ENCODE measurements around the gene SLC2A9.

Gene SLC2A9

GRCh38 chr4:10018818-10019461, 2.4 kb downstream of the SLC2A9 start:
- DNase-seq, result peak; percentile 88 to 94 (median 92)

- DNase-seq, result no peak
These were observed 4.0 kb downstream of the SLC2A9 start for GRCh38 chr4:10017037-10017893.

GRCh38 chr4:10016169-10016568, 5.1 kb downstream of the SLC2A9 start:
- no peak for DNase-seq

- DNase-seq, result no peak
These were observed 6.0 kb downstream of the SLC2A9 start for GRCh38 chr4:10015140-10015753.

- DNase-seq, result no peak
These were observed 7.6 kb downstream of the SLC2A9 start for GRCh38 chr4:10013722-10014121.

- no peak for DNase-seq
These were observed 9.4 kb downstream of the SLC2A9 start for GRCh38 chr4:10011885-10012284.

GRCh38 chr4:10011277-10011676, 10.0 kb downstream of the SLC2A9 start:
- DNase-seq, result no peak

- DNase-seq, result no peak
These were observed 11.3 kb downstream of the SLC2A9 start for GRCh38 chr4:10009861-10010500.

- no peak for DNase-seq
These were observed 12.7 kb downstream of the SLC2A9 start for GRCh38 chr4:10008609-10009005.

- DNase-seq, result no peak
These were observed 13.3 kb downstream of the SLC2A9 start for GRCh38 chr4:10007793-10008608.

- DNase-seq, result no peak
These were observed 13.9 kb downstream of the SLC2A9 start for GRCh38 chr4:10007436-10007740.

GRCh38 chr4:10006601-10007435, 14.5 kb downstream of the SLC2A9 start:
- DNase-seq, result no peak

GRCh38 chr4:10006231-10006600, 15.1 kb downstream of the SLC2A9 start:
- DNase-seq, result no peak

- no peak for DNase-seq
These were observed 15.7 kb downstream of the SLC2A9 start for GRCh38 chr4:10005632-10006031.

GRCh38 chr4:10003666-10004065, 17.6 kb downstream of the SLC2A9 start:
- DNase-seq, result no peak

GRCh38 chr4:10002278-10002677, 19.0 kb downstream of the SLC2A9 start:
- no peak for DNase-seq

GRCh38 chr4:10001757-10002156, 19.5 kb downstream of the SLC2A9 start:
- DNase-seq, result no peak

- DNase-seq, result no peak
These were observed 21.2 kb downstream of the SLC2A9 start for GRCh38 chr4:9999956-10000561.

GRCh38 chr4:9997886-9998285, 23.4 kb downstream of the SLC2A9 start:
- no peak for DNase-seq

- no peak for DNase-seq
These were observed 24.8 kb downstream of the SLC2A9 start for GRCh38 chr4:9996319-9997110.

Data from stimulated activated naive CD4-positive, alpha-beta T cell (primary cell).